Activated CD4-positive, CD25-positive, alpha-beta regulatory T cell (primary cell): ENCODE data around the gene HID1.
A peak's percentile ranks its signal among the peaks of the same experiment; 100 is the strongest.
"Not testable (repeated sequence)": the region's sequence is repeated elsewhere in the genome, so short reads cannot be mapped to it uniquely, and the experiment has no call there.

Experiments
- DNase-seq, 4 experiments: peaks; one replicate each; lab custom pipeline; 2025; lab: John Stamatoyannopoulos, UW

Gene HID1

DNA sequence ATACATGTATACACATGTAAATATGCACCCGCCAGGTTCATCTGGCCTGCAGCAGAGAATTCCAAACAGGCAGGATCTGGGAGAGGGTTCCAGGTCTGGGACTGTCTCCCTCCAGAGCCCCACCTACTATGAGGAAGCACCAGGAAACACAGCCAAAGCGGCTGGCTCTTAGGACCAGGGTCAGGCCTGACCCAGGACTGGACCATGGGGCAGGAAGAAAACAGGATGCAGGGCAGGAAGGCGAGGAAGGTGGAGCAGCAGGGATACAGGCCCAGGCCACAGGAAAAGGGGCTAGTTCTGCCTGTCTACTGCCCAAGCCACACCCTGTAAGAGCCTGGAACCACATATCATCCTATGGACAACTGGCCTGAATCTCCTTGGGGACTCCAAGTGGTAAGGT is 2.2 kb downstream of the HID1 start:
- DNase-seq, result no peak

GRCh38 chr17:74969501-74969900 is 3.1 kb downstream of the HID1 start:
- not testable (repeated sequence) for DNase-seq

DNA sequence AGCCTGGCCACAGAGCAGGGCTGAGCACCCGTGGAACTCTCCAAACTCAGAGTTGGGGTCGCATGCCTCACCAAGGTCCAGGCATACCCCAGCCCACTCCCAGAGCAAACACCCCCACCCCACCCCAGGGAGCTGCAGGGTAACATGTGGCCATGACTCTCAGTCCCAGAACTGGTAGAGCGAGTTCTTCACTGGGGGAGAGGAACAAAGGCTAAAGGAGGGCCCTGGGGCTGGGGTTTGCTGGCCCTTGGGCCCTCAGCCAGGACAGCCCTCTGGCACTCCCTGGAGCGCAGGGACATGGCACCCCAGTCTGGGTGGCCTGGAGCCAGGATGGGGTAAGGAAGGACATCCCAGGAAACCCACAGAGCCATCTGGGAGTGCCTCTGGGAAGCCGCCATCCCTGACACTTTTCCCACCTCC is 4.2 kb downstream of the HID1 start:
- DNase-seq, result no peak

DNA sequence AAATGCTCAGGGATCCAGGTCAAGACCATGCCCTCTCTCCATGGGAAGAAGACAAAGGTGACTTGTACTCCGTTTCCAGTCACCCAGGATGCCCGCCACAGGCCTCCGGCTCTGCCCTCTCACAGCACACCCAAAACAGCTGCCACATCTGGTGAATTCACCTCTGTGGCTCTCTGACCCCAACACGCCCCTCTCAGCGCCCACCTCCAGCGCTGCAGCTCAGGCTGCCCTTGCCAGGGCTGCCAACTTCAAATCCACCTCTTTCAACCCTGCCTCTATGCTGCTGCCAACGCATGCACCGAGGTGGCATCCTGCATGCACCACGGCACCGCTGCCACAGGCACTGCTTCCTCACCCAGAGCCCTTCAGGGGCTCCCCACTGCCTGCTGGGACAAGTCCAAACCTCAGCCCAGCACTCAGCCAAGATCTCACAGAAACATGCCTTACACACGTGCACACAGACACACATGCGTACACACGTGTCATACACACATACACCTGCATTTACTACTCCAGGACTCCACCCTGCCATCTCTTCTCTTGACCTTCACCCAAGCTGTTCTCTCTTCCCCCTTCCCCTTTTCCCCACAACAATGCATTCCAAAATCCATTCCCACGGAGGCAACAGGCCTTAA is 7.5 kb downstream of the HID1 start:
- DNase-seq, result no peak

GRCh38 chr17:74964246-74964761 is 8.3 kb downstream of the HID1 start:
- DNase-seq, result no peak

GRCh38 chr17:74963656-74964055 is 8.9 kb downstream of the HID1 start:
- no peak for DNase-seq

DNA sequence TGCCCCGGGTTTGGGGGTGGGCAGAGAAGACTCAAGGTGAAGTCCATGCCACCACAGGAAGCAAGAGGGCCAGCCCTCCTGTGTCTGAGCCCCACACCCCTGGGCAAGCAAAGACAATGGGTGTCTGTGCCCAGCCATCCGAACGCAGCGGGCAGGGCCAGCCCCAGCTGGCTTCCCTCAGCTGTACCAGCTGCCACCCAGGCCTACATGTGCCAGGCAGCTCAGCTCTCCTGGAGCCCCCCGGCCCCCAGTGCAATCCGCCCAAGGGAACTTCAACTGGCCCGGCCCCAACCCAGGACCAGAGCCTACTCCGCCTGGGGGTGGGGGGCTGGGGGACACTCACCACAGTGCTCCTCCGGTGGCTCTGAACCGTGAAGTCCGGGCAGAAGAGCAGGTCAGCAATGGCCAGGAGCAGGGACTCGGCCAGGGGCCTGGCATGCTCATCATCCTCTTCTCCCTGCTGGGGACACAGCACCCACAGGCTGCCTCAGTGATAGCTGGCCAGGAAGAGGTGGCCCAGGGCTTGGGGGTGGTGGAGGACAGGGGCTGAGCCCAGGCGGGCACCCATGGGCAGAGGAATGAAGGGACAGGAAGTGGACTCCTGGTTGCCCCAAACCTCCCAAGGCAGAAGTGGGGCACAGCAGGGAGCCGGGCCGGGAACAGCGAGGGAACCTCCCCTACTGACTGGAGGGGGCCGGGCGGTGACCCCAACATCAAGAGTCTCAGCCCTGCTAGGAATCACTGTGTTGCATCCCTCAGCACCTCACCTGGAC is 9.8 kb downstream of the HID1 start:
- no peak for DNase-seq

- peak; percentile 65 to 84 (median 74) for DNase-seq
Measured at GRCh38 chr17:74961657-74962350, 10.8 kb downstream of the HID1 start.

DNA sequence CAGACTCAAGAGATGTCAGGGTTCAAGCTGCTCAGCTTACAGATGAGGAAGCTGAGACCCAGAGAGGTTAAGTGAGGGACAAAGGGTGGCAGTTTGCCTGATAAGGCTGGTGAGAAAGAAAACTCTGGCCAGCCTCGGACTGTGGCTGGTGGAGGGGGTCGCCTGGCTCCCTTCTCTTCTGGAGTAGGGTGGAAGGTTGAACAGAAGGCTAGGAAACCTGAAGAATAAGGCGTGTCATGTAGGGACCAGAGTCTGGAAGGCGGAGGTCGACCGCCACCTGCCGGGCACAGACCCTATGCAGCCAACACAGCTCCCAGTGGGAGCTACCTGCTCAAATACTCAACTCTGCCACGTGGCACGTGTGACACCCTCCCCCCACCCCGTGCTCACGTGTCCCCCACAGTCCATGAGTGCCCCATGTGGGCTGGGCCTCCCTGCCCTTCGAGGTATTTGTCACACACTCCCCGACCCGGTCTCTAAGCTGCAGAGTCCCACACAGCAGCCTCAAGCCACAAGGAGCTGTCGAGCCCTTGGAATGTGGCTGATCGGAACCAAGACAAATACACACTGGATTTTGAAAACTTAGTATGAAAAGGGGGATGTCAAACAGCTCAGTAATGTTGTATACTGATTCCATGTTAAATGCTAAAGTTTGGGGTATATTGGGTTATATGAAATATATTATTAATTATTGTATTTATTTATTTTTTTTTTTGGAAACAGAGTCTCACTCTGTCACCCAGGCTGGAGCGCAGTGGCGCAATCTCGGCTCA is 11.8 kb downstream of the HID1 start:
- peak in 1 of 4 experiments; percentile 25 for DNase-seq

DNA sequence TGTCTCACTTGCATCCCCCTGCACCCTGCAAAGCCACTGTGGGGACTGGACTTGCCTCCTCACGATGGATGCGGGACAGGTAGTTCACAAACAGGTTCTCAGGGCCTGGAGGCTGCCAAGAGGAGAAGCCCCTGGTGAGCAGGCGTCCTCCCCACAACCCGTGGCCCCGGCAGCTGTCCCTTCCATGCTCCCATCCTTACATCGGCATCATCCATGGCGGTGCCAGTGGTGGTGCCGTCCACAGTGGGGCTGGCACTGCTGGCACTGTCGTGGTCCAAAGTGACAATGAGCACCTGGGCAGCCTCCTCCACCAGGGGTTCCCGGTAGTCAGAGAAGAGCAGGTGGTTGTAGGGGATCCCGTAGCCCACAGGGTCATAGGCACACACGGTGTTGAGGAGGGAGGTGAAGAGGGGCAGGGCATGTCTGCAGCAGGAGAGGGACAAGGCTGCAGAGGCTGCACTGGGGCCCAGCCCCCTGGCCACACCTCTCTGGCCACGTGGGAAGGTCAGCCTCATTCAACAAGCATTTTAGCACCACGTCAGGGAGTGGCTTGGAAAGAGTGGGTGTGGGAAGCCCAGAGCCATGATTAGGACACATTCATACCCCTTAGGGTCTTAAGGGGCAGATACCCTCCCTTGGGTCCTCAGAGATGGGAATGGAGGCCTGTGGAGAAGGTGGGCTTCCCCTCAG is 12.6 kb downstream of the HID1 start:
- DNase-seq, result no peak

DNA sequence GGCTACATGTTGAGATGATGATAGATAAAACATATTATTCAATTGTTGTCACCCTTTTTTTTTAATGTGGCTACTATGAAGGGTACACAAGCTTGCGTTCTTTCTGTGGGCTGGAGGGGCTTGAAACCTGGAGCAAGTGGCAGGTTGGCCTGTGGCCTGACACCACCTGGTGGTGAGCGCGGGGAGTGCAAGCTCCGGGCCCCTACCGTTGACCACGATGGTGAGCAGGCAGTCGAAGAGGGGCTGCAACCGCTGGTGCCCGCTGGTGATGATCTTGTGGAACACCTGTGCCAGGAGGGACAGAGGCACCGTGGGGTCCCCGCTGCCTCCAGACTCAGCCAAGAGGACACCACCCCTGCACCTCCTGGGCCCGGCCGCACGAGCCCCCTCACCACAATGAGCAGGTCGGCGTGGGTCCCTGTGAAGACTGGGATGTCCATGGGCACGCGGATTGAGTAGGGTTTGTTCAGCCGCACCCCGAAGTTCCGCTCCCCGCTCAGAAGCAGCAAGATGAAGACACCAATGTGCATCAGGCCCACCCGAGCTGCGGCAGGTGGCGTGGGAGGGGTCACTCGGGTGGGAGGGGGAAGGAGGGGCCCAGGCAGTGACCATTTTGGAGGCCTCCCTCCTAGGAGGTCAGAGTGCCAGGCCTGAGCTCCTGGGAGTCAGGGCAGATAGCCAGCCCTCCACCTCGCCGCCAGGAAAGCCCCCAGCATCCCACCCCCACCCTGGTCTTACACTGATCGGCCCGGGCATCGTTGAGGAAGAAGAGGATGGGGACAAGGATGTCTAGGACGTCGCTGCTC is 14.4 kb downstream of the HID1 start:
- peak; percentile 54 to 85 (median 66) for DNase-seq

GRCh38 chr17:74956093-74956492 is 16.5 kb downstream of the HID1 start:
- DNase-seq, result no peak

- no peak for DNase-seq
Measured at GRCh38 chr17:74954665-74955421, 17.7 kb downstream of the HID1 start.

DNA sequence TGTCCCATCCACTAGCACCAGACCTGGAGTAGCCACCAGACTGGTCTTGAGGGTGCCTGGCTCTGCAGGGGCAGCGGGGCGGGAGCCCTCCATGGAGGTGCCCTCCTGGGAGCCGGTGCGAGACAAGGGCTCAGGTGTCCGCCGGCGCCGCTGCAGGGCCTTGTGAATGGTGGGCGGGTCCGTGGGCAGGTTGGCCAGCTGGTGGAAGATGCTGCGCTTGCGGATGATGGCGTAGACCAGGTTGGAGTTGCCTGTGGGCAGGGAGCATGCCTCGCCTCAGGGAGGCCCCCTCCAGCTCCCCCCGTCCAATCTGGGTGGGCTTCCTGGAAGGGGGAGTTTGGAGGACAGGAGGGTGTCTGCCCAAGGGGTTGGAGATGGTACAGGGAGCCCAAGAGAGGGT is 18.4 kb downstream of the HID1 start:
- no peak for DNase-seq

DNA sequence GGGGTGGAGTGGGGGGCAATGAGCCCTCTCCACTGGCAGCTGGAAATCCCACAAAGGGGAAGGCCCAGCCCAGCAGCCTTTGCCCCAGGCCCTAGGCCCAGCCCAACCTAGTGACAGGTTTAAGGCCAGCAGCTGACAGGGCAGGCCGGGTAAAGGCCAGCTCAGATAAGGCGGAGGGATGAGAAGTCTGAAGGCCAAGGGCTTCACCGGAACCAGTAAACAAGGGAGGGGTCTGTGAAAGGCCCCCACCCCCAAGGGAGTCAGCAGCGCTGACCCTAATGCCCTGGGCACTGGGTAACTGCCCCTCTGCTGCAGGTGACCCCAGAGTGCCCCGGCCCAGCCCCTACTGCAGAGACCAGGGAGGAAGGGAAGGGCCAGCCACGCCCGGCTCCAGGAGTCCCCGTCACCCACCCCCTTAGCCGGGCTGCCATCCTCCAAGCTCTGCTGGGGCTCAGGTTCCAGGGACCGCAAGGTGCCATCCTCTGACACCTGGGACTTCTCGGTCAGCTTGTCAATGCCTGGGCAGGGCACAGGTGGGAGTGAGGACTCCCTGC is 19.3 kb downstream of the HID1 start:
- no peak for DNase-seq

- no peak for DNase-seq
Measured at GRCh38 chr17:74952431-74953133, 20.0 kb downstream of the HID1 start.

DNA sequence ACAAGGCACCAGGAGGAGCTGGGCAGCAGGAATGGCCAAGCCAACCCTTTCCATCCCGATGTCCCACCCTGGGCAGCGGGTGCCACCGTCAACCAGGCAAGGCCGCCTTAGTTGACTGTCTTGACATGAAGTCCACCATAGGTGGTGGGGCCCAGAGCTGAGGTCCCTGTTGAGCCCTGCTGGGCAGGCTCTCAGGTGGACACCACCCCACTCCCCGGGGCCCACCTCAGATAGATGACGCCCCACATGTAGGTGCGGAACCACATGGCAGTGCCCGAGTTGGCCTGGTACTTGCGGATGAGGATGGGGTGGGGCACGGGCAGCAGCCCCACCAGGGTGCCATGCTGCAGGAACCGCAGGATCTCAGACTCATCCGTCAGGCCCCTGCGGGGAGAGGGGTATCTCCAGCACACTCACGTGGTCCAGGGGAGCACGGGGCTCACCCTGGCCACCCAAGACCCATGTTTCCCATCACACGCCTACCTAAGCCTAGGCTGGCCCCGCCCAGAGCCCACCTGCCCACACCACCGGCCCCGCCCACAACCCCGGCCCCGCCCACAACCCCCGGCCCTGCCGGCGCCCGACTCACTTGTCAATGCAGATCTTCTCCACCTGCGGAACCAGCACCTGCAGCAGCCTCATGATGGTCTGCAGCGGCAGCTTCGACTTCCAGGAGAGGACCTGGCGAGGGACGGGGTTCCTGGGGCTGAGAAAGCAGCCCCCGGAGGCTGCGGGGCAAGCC is 20.7 kb downstream of the HID1 start:
- no peak for DNase-seq

- DNase-seq, result no peak
Measured at GRCh38 chr17:74951065-74951464, 21.5 kb downstream of the HID1 start.
